AML-193 (cell line): Measurements from ENCODE around the gene ADK.
A peak's percentile ranks its signal among the peaks of the same experiment; 100 is the strongest.
"Not testable (repeated sequence)": the region's sequence is repeated elsewhere in the genome, so short reads cannot be mapped to it uniquely, and the experiment has no call there.

Experiments
- DNase-seq, 2 experiments: peaks; one replicate each; lab custom pipeline; 2025; lab: John Stamatoyannopoulos, UW

Gene ADK

DNA sequence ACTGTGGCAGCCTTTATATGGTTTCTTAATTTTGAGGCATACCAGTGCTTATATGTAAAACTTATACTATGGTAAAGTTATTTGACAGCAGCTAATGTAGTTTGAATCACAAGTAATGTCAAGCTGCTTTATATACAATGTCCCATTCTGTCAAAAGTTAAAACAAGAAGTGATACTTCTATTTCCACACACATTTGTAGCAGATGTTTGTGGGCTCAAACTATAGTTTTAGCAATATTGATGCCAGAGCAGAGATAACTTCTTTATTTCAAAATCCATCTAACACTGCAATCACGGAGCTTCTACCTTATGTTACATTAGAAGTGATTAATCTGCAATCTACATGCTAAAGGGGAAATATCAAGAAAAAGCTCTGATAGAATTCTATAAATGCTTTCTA lies 149.6 kb downstream of the ADK start:
- peak; percentile 2 to 8 for DNase-seq

- no peak for DNase-seq
Measured at GRCh38 chr10:74305730-74306129, 154.7 kb downstream of the ADK start.

- no peak for DNase-seq
Measured at GRCh38 chr10:74306227-74306982, 155.4 kb downstream of the ADK start.

DNA sequence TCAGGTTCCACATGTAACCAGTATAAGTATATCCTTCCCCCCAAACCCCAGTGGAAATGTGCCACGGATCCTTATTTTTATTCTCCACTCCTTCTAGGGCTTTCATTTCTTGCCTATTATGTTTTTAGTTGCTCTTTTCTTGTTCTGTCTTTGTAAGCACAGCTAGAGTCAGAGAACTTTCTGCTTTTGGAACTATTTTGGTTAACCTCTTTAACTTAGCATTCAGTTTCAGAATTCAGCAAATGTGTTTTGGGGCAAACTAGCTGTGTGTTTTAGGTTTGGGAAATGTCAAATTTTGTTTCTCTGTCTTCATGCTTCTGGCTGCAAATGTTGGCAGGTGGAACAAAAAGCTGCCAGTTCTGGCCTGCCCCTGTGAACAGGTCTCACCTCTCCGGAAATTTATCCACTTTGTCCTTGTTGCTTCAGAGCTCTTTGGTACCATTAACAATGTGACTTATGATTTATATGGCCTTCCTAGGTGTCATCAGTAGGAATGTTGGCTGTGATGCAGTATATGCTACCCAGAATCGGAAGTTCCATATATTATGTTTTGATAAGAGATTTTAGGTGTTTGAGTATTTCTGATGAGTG lies 156.1 kb downstream of the ADK start:
- no peak for DNase-seq

GRCh38 chr10:74310652-74311257 lies 159.7 kb downstream of the ADK start:
- DNase-seq = no peak

- DNase-seq = no peak
Measured at GRCh38 chr10:74314166-74314565, 163.1 kb downstream of the ADK start.

DNA sequence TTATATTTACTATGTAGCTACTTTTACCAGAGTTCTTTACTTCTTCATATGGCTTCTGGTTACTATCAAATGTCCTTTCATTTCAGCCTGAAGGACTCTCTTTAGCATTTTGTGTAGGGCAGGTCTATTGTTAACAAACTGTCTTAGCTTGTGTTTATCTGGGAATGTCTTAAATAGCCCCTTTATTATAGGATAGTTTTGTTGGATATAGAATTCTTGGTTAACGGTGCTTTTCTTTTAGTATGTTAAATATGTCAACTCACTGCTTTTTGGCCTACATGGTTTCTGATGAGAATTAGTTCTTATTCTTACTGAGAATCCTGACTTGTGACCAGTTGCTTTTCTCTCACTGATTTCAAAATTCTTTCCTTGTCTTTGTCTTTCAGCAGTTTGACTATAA lies 169.0 kb downstream of the ADK start:
- DNase-seq = no peak

- no peak for DNase-seq
Measured at GRCh38 chr10:74320717-74321116, 169.7 kb downstream of the ADK start.

DNA sequence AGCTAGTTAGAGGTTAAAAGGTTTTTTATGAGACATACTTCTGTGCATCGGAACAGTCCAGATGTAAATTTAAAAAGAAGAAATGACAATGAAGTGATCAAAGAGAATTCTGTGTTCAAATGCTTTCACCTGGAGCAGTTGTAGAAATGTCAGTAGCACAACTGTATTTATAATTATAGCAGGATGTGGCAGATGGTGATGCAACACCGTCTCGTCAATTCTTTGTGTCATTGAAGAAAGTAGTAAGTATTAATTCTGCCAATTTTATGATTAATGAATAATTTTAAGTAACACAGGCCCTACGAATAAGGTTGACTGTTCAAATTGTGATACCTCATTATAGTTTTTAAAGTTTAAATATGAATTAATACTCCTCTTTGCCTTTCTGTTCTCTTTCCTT lies 171.1 kb downstream of the ADK start:
- no peak for DNase-seq

- DNase-seq = no peak
Measured at GRCh38 chr10:74322565-74322964, 171.5 kb downstream of the ADK start.

- DNase-seq = no peak
Measured at GRCh38 chr10:74328388-74328787, 177.4 kb downstream of the ADK start.

- DNase-seq = no peak
Measured at GRCh38 chr10:74329873-74330272, 178.9 kb downstream of the ADK start.

DNA sequence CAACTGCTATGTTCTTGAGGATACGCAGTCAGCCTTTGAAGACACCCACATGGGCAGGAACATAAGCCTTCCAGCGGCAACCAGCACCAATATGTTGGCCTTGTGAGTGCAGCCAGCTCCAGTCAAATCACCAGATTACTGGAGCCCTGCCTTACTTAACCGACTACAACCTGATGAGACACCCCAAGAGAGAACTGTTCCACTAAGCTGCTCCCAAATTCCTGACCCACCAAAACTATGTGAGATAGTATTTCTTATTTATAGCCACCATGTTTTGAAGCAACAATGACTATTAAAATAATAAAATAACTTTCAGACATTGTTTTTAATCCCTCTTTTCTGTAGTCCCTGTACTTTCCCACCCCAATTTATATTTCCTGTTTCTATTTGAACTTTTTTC lies 179.6 kb downstream of the ADK start:
- DNase-seq = no peak

DNA sequence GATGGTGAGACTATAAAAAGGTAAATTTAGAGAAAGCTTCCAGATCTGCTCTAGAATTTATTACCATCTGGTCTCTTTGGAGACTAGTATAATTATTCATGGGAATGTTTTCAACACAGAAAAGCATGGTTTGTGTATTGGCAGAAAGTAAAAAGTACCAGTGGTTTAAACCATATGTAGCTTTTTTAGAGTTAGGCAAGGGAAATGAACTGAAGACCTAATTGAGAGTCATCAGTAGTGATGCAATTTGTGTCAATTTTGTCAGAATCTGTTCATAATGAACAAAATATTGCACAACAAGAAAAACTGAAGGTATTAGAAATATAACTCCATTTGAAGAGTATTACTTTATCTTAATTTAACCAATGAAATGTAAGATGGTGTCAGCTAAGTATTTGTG lies 181.4 kb downstream of the ADK start:
- no peak for DNase-seq

GRCh38 chr10:74333174-74333573 lies 182.2 kb downstream of the ADK start:
- no peak for DNase-seq

DNA sequence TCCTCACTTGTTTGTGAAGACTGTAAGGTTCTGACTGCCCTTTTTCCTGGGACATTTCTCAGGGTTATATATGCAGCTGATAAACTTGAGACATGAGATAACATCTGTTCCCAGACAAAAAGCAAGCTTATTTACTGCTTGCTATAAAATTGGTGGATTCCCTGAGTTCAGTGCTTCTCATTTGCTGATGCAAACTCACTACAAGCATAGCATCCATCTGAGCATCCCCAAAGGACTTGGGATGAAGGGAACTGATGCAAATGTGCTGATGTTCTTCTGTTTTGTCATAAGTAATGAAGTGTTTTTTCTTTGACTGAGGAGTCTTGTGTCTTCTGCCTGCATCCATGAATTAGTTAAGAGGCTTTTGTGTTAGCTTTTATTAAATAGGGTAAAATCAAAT lies 183.2 kb downstream of the ADK start:
- DNase-seq = no peak

GRCh38 chr10:74335501-74335900 lies 184.5 kb downstream of the ADK start:
- DNase-seq = no peak

DNA sequence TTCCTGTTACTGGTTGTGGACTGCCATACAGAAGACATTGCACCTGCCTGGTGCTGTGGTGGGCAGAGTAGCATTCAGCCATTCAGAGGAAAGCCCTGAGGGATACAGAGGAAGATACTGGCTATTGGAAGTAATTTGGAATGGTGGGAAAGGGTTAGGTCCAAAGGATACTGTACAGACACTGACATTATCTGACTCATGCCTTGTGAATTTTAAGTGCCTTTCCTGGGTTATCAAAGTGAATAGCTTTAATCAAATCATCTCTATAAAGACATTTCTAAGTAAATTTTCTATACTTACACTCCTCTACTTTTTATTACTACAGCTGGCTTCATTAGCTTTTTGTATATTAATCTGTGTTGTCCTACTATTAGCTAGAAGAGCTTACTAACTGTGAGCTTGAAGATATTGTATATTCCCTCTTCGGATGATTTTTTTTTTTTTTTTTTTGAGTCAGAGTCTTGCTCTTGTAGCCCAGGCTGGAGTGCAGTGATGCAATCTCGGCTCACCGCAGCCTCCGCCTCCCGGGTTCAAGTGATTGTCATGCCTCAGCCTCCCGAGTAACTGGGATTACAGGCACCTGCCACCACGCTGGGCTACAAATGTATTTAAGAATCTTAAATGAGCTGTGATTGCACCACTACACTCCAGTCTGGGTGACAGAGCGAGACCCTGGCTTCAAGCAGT lies 186.5 kb downstream of the ADK start:
- DNase-seq = no peak

GRCh38 chr10:74342991-74343390 lies 192.0 kb downstream of the ADK start:
- no peak for DNase-seq

DNA sequence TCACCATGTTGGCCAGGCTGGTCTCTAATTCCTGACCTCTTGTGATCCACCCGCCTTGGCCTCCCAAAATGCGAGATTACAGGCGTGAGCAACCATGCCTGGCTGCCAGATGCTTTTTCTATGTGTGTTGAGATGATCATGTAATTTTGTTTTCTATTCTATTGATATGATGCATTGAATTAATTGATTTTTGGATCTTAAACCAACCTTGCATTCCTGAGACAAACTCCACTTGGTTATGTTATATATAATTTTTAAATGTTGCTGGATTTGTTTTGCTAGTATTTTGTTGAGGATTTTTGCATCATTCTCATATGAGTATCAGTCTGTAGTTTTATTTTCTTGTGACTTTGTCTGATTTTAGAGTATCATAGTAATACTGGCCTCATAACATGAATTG lies 192.8 kb downstream of the ADK start:
- DNase-seq = no peak

DNA sequence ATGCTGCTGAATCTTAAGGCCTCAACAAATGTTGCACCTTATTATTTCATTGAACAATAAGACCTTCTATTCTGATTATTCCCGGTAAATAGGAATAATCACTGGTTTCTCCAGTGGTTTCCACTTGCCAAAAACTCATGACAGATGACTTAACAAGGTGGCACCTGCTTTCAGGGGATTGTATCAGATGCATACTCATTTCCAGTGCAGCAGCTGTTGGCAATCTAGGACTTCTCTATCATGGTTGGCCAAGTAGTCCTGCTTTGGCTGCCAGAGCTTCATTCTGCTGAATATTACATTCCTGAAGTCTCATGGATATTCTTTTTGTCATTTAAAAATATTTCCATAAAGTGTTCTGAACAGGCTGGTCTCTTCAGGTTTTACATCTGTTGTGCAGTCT lies 193.3 kb downstream of the ADK start:
- DNase-seq = no peak

- DNase-seq = no peak
Measured at GRCh38 chr10:74347522-74347921, 196.5 kb downstream of the ADK start.

- DNase-seq = not testable (repeated sequence)
Measured at GRCh38 chr10:74353021-74353420, 202.0 kb downstream of the ADK start.
